HEK293 (cell line): ENCODE measurements around the gene PRKACG.
A peak's percentile ranks its signal among the peaks of the same experiment; 100 is the strongest.

Source experiments
- ATF2 ChIP-seq: fragments of 450-650 bp; formaldehyde crosslinking; IDR thresholded peaks from 2 replicates; pipeline ENCODE4 v1.5.1; 2016; ENCODE audit warnings: missing biosample characterization, missing genetic modification characterization, low read depth
- BCL6B ChIP-seq: fragments of 450-650 bp; formaldehyde crosslinking; IDR thresholded peaks from 2 replicates; pipeline ENCODE4 v1.5.1; 2017; ENCODE audit warnings: missing biosample characterization, missing genetic modification characterization
- IKZF3 ChIP-seq: fragments of 450-650 bp; IDR thresholded peaks from 2 replicates; pipeline ENCODE4 v1.5.0; 2018; ENCODE audit warnings: missing biosample characterization, mild to moderate bottlenecking, missing genetic modification characterization, moderate library complexity
- INSM2 ChIP-seq: fragments of 450-650 bp; formaldehyde crosslinking; IDR thresholded peaks from 2 replicates; pipeline ENCODE4 v1.5.1; 2016; ENCODE audit warnings: missing biosample characterization, missing genetic modification characterization
- KLF10 ChIP-seq: fragments of 450-650 bp; IDR thresholded peaks from 2 replicates; pipeline ENCODE4 v1.5.1; 2018; ENCODE audit warnings: missing biosample characterization, mild to moderate bottlenecking, missing genetic modification characterization
- OVOL3 ChIP-seq: fragments of 450-650 bp; formaldehyde crosslinking; IDR thresholded peaks from 2 replicates; pipeline ENCODE4 v1.5.1; 2016; ENCODE audit warnings: missing biosample characterization, missing genetic modification characterization
- SP7 ChIP-seq: fragments of 450-650 bp; formaldehyde crosslinking; IDR thresholded peaks from 2 replicates; pipeline ENCODE4 v1.5.1; 2016; ENCODE audit warnings: missing biosample characterization, missing genetic modification characterization
- YY1 ChIP-seq: fragments of 450-650 bp; formaldehyde crosslinking; IDR thresholded peaks from 2 replicates; pipeline ENCODE4 v1.5.1; 2018; ENCODE audit warnings: missing biosample characterization, missing genetic modification characterization
- YY2 ChIP-seq: fragments of 450-650 bp; formaldehyde crosslinking; IDR thresholded peaks from 2 replicates; pipeline ENCODE4 v1.5.1; 2016; ENCODE audit warnings: missing biosample characterization, missing genetic modification characterization
- ZBTB20 ChIP-seq: fragments of 450-650 bp; formaldehyde crosslinking; IDR thresholded peaks from 2 replicates; pipeline ENCODE4 v1.5.1; 2016; ENCODE audit warnings: missing biosample characterization, missing genetic modification characterization
- ZBTB21 ChIP-seq: fragments of 450-650 bp; formaldehyde crosslinking; IDR thresholded peaks from 2 replicates; pipeline ENCODE4 v1.5.1; 2017; ENCODE audit warnings: missing biosample characterization, missing genetic modification characterization
- ZFHX2 ChIP-seq: fragments of 450-650 bp; formaldehyde crosslinking; conservative IDR thresholded peaks from 2 replicates; pipeline ENCODE4 v1.5.1; 2016; ENCODE audit warnings: missing biosample characterization, missing genetic modification characterization
- ZNF10 ChIP-seq: fragments of 450-650 bp; formaldehyde crosslinking; IDR thresholded peaks from 2 replicates; pipeline ENCODE4 v1.5.1; 2017; ENCODE audit warnings: missing biosample characterization, missing genetic modification characterization
- ZNF16 ChIP-seq: fragments of 450-650 bp; formaldehyde crosslinking; IDR thresholded peaks from 2 replicates; pipeline ENCODE4 v1.5.1; 2016; ENCODE audit warnings: low read depth, missing biosample characterization, missing genetic modification characterization
- ZNF23 ChIP-seq: fragments of 450-650 bp; formaldehyde crosslinking; IDR thresholded peaks from 2 replicates; pipeline ENCODE4 v1.5.1; 2016; ENCODE audit warnings: missing biosample characterization, missing genetic modification characterization, borderline replicate concordance
- ZNF266 ChIP-seq: fragments of 450-650 bp; formaldehyde crosslinking; IDR thresholded peaks from 2 replicates; pipeline ENCODE4 v1.5.1; 2016; ENCODE audit warnings: missing biosample characterization, missing genetic modification characterization, low read depth
- ZNF433 ChIP-seq: fragments of 450-650 bp; formaldehyde crosslinking; IDR thresholded peaks from 2 replicates; pipeline ENCODE4 v1.5.1; 2016; ENCODE audit warnings: missing biosample characterization, missing genetic modification characterization, low read depth
- ZNF514 ChIP-seq: fragments of 450-650 bp; formaldehyde crosslinking; IDR thresholded peaks from 2 replicates; pipeline ENCODE4 v1.5.1; 2016; ENCODE audit warnings: missing biosample characterization, missing genetic modification characterization
- ZNF521 ChIP-seq: fragments of 450-650 bp; formaldehyde crosslinking; IDR thresholded peaks from 2 replicates; pipeline ENCODE4 v1.5.1; 2017; ENCODE audit warnings: missing biosample characterization, mild to moderate bottlenecking, missing genetic modification characterization
- ZNF555 ChIP-seq: fragments of 450-650 bp; formaldehyde crosslinking; conservative IDR thresholded peaks from 2 replicates; pipeline ENCODE4 v1.5.1; 2017; ENCODE audit warnings: missing biosample characterization, mild to moderate bottlenecking, missing genetic modification characterization, inconsistent platforms
- ZNF571 ChIP-seq: fragments of 450-650 bp; formaldehyde crosslinking; IDR thresholded peaks from 2 replicates; pipeline ENCODE4 v1.5.0; 2017; ENCODE audit warnings: missing biosample characterization, missing genetic modification characterization
- ZNF596 ChIP-seq: fragments of 450-650 bp; IDR thresholded peaks from 2 replicates; pipeline ENCODE4 v1.5.0; 2018; ENCODE audit warnings: missing biosample characterization, mild to moderate bottlenecking, missing genetic modification characterization, moderate library complexity
- ZNF621 ChIP-seq: fragments of 450-650 bp; formaldehyde crosslinking; IDR thresholded peaks from 2 replicates; pipeline ENCODE4 v1.5.1; 2017; ENCODE audit warnings: missing biosample characterization, missing genetic modification characterization
- ZNF629 ChIP-seq: fragments of 450-650 bp; formaldehyde crosslinking; IDR thresholded peaks from 2 replicates; pipeline ENCODE4 v1.5.1; 2017; ENCODE audit warnings: missing biosample characterization, missing genetic modification characterization
- ZNF658 ChIP-seq: fragments of 450-650 bp; formaldehyde crosslinking; IDR thresholded peaks from 2 replicates; pipeline ENCODE4; 2016; ENCODE audit warnings: missing biosample characterization, missing genetic modification characterization
- ZNF768 ChIP-seq: fragments of 450-650 bp; formaldehyde crosslinking; IDR thresholded peaks from 2 replicates; pipeline ENCODE4 v1.5.1; 2018; ENCODE audit warnings: missing biosample characterization, mild to moderate bottlenecking, missing genetic modification characterization
- ZSCAN30 ChIP-seq: fragments of 450-650 bp; IDR thresholded peaks from 2 replicates; pipeline ENCODE4 v1.5.1; 2018; ENCODE audit warnings: missing biosample characterization, mild to moderate bottlenecking, missing genetic modification characterization, moderate library complexity
- TF ChIP-seq, protein P1 (sequence below): fragments of 450-650 bp; formaldehyde crosslinking; IDR thresholded peaks from 2 replicates; pipeline ENCODE4 v1.5.1; 2016; ENCODE audit warnings: missing biosample characterization, missing genetic modification characterization
- TF ChIP-seq, protein P2 (sequence below): fragments of 450-650 bp; formaldehyde crosslinking; optimal IDR thresholded peaks from 2 replicates; pipeline ENCODE3; 2016; ENCODE audit warnings: missing biosample characterization, mild to moderate bottlenecking, missing genetic modification characterization
- TF ChIP-seq, protein P3 (sequence below): fragments of 450-650 bp; formaldehyde crosslinking; conservative IDR thresholded peaks from 2 replicates; pipeline ENCODE4 v1.5.1; 2016; ENCODE audit warnings: low read depth, missing biosample characterization, missing genetic modification characterization

PRKACG gene

DNA sequence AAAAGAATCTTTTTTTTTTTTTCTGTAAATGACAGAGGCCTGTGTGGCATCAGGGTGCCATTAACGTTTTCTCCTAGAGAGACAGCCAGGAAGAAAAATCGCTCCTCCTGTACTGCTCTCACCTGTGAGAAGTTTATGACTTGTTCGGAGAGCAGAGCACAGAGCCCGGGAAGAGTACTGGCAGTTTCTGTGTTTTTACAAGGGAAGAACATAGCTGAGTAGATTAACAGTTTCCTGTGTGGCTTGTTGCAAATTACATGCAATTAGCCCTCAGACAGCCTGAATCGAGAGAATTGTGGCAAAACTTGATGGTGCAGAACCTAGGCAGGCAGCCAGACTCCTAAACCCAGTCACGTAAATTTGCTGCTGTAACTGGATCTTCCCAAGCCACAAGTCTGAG lies 32.1 kb downstream of the PRKACG start (continued):
- no peak for TF ChIP-seq ZNF555
- TF ChIP-seq ZNF433 (tag by site-specific recombination): no peak
- TF ChIP-seq ZNF768 (tag by site-specific recombination): no peak
- peak; percentile 65 for TF ChIP-seq IKZF3 (tag by site-specific recombination)
- TF ChIP-seq, protein P1, sequence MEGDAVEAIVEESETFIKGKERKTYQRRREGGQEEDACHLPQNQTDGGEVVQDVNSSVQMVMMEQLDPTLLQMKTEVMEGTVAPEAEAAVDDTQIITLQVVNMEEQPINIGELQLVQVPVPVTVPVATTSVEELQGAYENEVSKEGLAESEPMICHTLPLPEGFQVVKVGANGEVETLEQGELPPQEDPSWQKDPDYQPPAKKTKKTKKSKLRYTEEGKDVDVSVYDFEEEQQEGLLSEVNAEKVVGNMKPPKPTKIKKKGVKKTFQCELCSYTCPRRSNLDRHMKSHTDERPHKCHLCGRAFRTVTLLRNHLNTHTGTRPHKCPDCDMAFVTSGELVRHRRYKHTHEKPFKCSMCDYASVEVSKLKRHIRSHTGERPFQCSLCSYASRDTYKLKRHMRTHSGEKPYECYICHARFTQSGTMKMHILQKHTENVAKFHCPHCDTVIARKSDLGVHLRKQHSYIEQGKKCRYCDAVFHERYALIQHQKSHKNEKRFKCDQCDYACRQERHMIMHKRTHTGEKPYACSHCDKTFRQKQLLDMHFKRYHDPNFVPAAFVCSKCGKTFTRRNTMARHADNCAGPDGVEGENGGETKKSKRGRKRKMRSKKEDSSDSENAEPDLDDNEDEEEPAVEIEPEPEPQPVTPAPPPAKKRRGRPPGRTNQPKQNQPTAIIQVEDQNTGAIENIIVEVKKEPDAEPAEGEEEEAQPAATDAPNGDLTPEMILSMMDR (tag by site-specific recombination): no peak
- no peak for TF ChIP-seq ATF2 (tag by site-specific recombination)
- TF ChIP-seq ZNF621 (tag by site-specific recombination): no peak
- TF ChIP-seq ZNF596 (tag by site-specific recombination): peak; percentile 40; the same call in 1 of the 2 replicates
- TF ChIP-seq, protein P2, sequence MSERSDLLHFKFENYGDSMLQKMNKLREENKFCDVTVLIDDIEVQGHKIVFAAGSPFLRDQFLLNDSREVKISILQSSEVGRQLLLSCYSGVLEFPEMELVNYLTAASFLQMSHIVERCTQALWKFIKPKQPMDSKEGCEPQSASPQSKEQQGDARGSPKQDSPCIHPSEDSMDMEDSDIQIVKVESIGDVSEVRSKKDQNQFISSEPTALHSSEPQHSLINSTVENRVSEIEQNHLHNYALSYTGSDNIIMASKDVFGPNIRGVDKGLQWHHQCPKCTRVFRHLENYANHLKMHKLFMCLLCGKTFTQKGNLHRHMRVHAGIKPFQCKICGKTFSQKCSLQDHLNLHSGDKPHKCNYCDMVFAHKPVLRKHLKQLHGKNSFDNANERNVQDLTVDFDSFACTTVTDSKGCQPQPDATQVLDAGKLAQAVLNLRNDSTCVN (tag by site-specific recombination): no peak
- TF ChIP-seq ZNF16: no peak
- TF ChIP-seq YY2: no peak
- no peak for TF ChIP-seq ZNF571 (tag by site-specific recombination)
- TF ChIP-seq YY1 (tag by site-specific recombination): no peak
- TF ChIP-seq ZBTB21 (tag by site-specific recombination): no peak
- no peak for TF ChIP-seq KLF10 (tag by site-specific recombination)
- no peak for TF ChIP-seq ZNF266 (tag by site-specific recombination)
- peak; percentile 97 for TF ChIP-seq SP7 (tag by site-specific recombination)
- TF ChIP-seq BCL6B (tag by site-specific recombination): no peak
- TF ChIP-seq ZNF23 (tag by site-specific recombination): no peak
- TF ChIP-seq ZNF521 (tag by site-specific recombination): no peak
- TF ChIP-seq OVOL3: no peak
- TF ChIP-seq ZNF629: 0 out of 2 replicates have a peak, but pooled peaks have one; percentile 31
- no peak for TF ChIP-seq INSM2
- TF ChIP-seq ZNF10 (tag by site-specific recombination): no peak
- TF ChIP-seq ZNF658: no peak
- TF ChIP-seq, protein P3, sequence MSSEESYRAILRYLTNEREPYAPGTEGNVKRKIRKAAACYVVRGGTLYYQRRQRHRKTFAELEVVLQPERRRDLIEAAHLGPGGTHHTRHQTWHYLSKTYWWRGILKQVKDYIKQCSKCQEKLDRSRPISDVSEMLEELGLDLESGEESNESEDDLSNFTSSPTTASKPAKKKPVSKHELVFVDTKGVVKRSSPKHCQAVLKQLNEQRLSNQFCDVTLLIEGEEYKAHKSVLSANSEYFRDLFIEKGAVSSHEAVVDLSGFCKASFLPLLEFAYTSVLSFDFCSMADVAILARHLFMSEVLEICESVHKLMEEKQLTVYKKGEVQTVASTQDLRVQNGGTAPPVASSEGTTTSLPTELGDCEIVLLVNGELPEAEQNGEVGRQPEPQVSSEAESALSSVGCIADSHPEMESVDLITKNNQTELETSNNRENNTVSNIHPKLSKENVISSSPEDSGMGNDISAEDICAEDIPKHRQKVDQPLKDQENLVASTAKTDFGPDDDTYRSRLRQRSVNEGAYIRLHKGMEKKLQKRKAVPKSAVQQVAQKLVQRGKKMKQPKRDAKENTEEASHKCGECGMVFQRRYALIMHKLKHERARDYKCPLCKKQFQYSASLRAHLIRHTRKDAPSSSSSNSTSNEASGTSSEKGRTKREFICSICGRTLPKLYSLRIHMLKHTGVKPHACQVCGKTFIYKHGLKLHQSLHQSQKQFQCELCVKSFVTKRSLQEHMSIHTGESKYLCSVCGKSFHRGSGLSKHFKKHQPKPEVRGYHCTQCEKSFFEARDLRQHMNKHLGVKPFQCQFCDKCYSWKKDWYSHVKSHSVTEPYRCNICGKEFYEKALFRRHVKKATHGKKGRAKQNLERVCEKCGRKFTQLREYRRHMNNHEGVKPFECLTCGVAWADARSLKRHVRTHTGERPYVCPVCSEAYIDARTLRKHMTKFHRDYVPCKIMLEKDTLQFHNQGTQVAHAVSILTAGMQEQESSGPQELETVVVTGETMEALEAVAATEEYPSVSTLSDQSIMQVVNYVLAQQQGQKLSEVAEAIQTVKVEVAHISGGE (tag by site-specific recombination): no peak
- no peak for TF ChIP-seq ZSCAN30 (tag by site-specific recombination)
- no peak for TF ChIP-seq ZNF514
- TF ChIP-seq ZFHX2 (tag by site-specific recombination): no peak
- TF ChIP-seq ZBTB20 (tag by site-specific recombination): peak; percentile 55; the same call in 1 of the 2 replicates
